HG02938 (cell line): ENCODE measurements around the gene GRK2.

ENCODE experiments used
- ATAC-seq: cut with Tn5 transposase; IDR thresholded peaks from one replicate; pipeline ENCODE4 v1.9.1; 2021; ENCODE audit warnings: mild to moderate bottlenecking, moderate library complexity; ENCODE audit not compliant: unreplicated experiment

GRK2 gene

GRCh38 chr11:67280788-67281551 is 14.7 kb downstream of the GRK2 start:
- no peak for ATAC-seq

- no peak for ATAC-seq
These were observed 15.4 kb downstream of the GRK2 start for GRCh38 chr11:67281552-67282150.

- no peak for ATAC-seq
These were observed 16.0 kb downstream of the GRK2 start for GRCh38 chr11:67282155-67282875.

- no peak for ATAC-seq
These were observed 16.7 kb downstream of the GRK2 start for GRCh38 chr11:67282876-67283371.

DNA sequence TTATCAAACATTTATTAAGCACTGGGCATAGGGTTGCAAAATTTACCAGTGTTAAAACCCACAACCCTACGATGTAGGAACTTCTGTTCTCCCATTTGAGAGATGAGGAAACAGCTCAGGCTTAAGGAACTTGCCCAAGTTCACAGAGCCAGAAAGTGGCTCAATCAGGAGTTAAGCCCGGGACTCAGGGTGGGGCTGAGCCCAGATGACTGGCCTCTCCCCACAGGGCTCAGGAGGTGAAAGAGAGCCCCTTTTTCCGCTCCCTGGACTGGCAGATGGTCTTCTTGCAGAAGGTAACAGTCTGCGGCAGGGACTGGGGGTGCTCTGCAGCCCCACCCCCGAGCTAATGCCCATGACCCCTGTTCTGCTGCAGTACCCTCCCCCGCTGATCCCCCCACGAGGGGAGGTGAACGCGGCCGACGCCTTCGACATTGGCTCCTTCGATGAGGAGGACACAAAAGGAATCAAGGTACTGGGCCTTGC is 17.2 kb downstream of the GRK2 start:
- no peak for ATAC-seq

DNA sequence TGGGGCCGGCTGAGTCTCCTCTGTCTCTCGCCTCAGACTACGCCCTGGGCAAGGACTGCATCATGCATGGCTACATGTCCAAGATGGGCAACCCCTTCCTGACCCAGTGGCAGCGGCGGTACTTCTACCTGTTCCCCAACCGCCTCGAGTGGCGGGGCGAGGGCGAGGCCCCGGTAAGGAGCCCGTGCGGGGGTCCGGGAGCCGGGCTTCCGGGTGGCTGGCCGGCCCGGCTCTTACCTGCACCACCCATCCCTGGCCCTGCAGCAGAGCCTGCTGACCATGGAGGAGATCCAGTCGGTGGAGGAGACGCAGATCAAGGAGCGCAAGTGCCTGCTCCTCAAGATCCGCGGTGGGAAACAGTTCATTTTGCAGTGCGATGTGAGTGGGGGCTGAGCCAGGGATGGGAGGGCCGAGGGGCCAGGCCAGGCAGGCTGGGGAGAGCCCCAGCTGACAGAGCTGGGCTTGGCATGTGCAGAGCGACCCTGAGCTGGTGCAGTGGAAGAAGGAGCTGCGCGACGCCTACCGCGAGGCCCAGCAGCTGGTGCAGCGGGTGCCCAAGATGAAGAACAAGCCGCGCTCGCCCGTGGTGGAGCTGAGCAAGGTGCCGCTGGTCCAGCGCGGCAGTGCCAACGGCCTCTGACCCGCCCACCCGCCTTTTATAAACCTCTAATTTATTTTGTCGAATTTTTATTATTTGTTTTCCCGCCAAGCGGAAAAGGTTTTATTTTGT is 18.7 kb downstream of the GRK2 start:
- no peak for ATAC-seq

GRCh38 chr11:67285541-67286498 is 19.5 kb downstream of the GRK2 start:
- no peak for ATAC-seq

DNA sequence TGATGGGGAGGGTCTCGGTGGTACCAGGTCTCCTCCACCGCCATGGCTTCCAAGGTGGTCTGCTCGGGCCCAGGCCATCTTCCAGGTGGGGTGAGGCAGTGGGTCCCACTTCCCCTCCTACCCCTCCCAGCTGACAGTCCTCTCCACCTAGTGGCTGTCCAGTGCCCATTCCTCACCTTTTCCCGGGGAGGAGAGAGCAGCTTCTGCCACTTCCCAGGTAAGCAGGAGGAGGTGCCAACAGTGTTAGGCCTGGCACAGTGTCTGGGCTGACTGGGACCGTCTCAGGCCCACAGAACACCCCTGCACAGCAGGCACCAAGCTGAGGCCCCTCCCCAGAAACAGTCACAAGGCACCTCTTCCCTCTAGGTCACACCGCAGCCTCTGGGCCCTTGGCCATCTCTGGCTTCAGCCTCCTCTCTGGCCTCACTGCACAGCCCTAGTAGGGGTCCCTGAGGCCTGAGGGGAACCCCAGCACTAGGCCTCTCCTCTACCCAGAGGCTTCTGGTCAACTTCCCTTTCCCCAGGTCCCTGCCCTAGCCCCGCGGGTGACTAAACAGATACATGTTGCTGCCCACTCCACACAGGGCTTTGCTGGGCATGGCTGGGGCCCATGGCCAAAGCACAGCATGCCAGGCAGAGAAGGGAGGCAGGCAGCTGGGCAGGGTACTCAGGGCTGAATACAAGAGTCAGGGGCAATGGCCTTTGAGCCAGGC is 20.5 kb downstream of the GRK2 start:
- no peak for ATAC-seq

DNA sequence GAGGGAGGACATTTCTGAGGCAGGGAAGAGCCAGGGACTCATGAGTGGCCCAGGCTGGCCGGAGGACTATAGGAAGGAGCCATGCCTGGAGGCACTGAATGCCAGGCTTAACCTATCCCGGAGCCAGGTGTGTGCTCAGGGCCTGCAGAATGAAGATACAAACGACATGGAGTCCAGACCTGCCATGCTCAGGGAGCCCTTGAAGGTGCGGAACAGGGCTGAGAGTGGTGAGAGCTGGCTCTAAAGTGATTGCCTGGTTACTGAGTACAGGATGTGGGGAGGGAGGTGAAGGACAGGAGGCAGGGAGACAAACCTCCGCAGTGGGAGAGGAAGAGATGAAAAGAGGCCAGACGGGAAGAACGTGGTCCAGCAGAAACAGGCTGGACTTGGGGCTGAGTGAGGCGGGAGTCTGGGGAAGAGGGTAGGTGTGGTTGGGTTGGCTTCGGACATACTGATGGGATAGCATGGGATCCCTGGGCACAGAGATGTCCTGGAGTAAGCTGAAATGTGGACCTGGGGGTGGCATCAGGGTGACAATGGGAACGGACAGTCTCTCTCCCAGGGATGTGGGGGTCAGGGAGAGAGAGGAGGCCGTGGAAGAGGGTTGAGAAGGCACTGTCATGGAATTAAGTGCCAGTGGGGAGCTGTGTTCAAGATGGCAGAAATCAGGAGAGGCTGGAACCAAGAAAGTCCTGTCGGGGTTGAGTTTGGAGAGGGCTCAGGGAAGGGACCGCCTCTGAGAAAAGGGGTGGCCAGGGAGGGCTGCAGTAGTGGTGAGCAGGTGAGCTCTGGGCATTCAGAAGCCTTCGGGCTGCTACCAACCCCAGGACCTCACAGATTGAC is 21.3 kb downstream of the GRK2 start:
- ATAC-seq = no peak

GRCh38 chr11:67288198-67288451 is 21.9 kb downstream of the GRK2 start:
- ATAC-seq = no peak

DNA sequence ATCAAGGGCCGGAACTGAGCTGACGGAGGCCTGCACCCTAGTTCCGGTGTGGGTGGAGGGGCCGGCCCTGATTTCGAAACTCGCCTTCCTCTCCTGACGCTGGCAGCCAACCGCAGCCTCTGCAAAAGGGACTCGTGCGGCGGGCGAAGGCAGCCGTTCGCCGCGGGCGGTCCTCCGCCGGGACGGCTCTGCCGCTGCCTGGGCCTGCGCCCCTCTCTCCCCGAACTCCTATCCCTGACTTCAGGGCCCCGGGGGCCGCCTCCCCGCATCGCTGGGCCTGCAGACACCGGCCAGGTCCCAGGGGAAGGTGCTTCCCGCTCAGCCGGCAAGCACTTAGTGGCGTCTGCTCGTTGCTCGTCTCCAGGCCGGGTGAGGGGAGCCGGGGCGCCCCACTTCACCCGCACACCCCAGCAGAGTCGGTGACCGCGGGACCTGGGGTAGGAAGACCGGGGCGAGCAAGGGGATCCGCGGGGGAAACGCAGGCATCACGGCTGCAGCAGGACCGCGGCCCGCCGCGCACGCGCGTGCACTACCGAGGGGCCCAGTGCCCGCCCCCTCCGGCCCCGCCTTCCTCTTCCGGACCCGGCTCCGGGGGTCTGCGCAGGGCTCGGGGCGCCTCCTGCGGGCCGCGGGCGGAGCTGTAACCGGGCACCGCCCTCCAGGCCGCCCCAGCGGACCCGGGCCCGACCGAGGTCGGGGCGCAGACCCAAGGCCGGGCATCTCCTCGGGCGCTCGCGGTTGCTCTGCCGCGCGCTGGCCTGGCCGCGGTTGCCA is 22.4 kb downstream of the GRK2 start:
- ATAC-seq = peak; percentile 59

- peak; percentile 25 for ATAC-seq
These were observed 23.0 kb downstream of the GRK2 start, which contains the start of gene ANKRD13D for GRCh38 chr11:67289226-67289650. Gene ANKRD13D, plus strand, starts transcription at chr11:67289303. Its CDS starts 158 bp downstream, at chr11:67289461.

DNA sequence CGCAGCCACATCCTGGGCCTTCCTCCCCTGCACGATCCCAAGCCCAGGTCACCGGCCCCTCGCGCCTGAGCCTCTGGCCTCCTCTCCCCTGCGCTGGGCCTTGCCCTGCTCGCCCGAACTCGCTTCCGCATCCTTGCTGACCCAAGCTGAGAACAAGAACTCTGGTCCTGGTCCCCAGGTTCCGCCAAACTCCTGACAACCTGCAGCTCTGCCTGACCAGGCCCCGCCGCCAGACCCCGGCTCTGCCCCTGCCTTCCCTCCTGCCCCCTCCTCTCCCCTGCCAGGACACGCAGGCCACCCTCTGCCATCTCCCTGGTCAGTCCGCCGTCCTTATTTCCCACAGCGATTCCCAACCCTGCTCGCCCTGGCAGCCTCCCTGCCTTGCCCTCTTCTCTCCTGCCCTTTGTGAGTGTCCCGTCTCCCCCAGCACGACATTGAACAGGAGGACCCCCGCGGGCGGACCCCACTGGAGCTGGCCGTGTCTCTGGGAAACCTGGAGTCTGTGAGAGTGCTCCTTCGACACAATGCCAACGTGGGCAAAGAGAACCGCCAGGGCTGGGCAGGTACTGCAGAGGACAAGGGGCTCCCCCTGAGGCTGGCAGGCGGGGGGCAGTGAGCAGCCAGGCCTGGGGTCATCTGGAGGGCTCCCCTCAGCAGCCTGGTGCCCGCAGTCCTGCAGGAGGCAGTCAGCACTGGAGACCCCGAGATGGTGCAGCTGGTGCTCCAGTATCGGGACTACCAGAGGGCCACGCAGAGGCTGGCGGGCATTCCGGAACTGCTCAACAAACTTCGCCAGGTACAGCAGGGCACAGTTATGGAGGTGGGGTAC is 23.6 kb downstream of the GRK2 start:
- no peak for ATAC-seq

- no peak for ATAC-seq
These were observed 24.5 kb downstream of the GRK2 start for GRCh38 chr11:67290801-67291200.

DNA sequence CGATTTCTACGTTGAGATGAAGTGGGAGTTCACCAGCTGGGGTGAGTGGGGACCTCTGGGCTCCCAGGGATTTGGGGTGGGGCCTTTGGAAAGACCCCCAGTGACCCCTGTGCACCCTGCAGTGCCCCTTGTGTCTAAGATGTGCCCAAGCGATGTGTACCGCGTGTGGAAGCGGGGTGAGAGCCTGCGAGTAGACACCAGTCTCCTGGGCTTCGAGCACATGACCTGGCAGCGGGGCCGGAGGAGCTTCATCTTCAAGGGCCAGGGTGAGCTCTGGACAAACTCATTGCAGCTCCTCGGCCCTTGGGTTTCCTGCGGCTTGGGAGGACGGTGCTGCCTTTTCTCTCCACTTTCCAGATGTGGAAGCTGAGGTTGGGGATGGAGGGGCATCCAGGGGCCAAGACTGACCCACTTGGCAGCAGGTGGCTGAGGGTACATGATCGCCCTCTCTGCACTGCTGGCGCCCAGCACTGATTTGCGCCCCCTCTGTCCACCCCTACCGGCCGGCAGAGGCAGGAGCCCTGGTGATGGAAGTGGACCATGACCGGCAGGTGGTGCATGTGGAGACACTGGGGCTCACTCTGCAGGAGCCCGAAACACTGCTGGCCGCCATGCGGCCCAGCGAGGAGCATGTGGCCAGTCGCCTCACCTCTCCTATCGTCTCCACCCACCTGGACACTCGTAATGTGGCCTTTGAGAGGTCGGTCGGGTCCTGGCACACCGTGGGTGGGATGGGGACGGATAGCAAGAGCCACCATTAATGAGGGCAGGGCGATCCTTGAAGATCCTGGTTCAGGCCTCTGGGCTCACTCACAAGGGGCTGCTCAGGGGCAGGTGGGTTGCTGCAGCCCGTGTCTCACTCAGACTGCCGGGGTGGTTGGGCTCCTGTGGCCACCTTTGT is 25.5 kb downstream of the GRK2 start:
- no peak for ATAC-seq

DNA sequence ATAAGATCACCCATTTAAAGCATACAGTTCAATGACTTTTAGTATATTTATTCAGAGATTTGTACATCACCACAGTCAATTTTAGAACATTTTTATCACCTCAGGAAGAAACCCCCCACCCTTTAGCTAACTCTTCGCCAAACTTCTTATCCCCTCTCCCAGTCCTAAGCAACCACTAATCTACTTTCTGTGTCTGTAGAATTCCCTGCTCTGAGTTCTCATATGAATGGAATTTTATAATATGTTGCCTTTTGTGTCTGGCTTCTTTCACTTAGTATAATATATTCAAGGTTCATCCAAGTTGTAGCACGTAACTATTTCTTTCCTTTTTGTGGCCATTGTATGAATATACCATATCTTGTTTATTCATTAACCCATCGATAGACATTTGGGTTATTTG is 26.4 kb downstream of the GRK2 start:
- no peak for ATAC-seq
